Activated CD8-positive, alpha-beta T cell treated with anti-CD3 and anti-CD28 coated beads for 36 hours (primary cell): ENCODE measurements around the gene RNH1. TPM values are rescaled to one million over a fixed set of nuclear protein-coding genes. Genes with fewer than 3 reads are reported as not detected.

ENCODE experiments used
- ATAC-seq: fragments of 200-7000 bp; cut with Tn5 transposase; one replicate; pipeline ENCODE4 v1.10.0; 2021; ENCODE audit warnings: mild to moderate bottlenecking, moderate library complexity
- CTCF ChIA-PET: fragments of 350-600 bp; sonication (Branson Sonifier 250); formaldehyde crosslinking; loops from one replicate; lab custom pipeline; 2021; ENCODE audit warnings: antibody characterized with exemption; lab: Charles Lee
- POLR2A ChIA-PET: fragments of 350-600 bp; sonication (Branson Sonifier 250); formaldehyde crosslinking; loops from one replicate; lab custom pipeline; 2021; ENCODE audit warnings: antibody characterized with exemption; lab: Charles Lee
- DNase-seq: peaks from one replicate; pipeline ENCODE4 v3.0.0-alpha.2; 2020
- H3K27ac Mint-ChIP-seq: one replicate; pipeline ENCODE4 v1.8.0; 2021; ENCODE audit warnings: mild to moderate bottlenecking, mixed read lengths
- H3K27me3 Mint-ChIP-seq: one replicate; pipeline ENCODE4 v1.8.0; 2021; ENCODE audit warnings: mixed read lengths
- H3K36me3 Mint-ChIP-seq: one replicate; pipeline ENCODE4 v1.8.0; 2021; ENCODE audit warnings: low read depth, mixed read lengths
- H3K4me1 Mint-ChIP-seq: one replicate; pipeline ENCODE4 v1.8.0; 2021; ENCODE audit warnings: low read depth, mixed read lengths
- H3K4me3 Mint-ChIP-seq: one replicate; pipeline ENCODE4 v1.8.0; 2021; ENCODE audit warnings: mild to moderate bottlenecking, moderate library complexity, mixed read lengths
- H3K9me3 Mint-ChIP-seq: one replicate; pipeline ENCODE4 v1.8.0; 2021; ENCODE audit warnings: mixed read lengths
- intact Hi-C: fragments of 100-400 bp; cut with micrococcal nuclease; formaldehyde crosslinking; loops from one replicate; pipeline ENCODE4 v1.10.0; 2022
- total RNA-seq, 2 experiments: library from RNA; stranded (reverse); gene quantifications; one replicate each; pipeline ENCODE4 v1.2.3, GENCODE V29; 2021
- TF ChIP-seq, protein P1 (sequence below): fragments of 200-600 bp; IDR thresholded peaks from one replicate; pipeline ENCODE4 v1.8.0; 2022; ENCODE audit warnings: antibody characterized with exemption, mild to moderate bottlenecking

Gene RNH1
- 100 to 1,000 TPM; 105 to 110 TPM for total RNA-seq

- POLR2A ChIA-PET, result interaction anchor here (0.7 to 3.5 kb wide), 16 partner anchors 8 to 240 kb away, joined by 3 to 22 read pairs (median 3); partner anchors contain the start of genes PTDSS2, SIGIRR and TALDO1
These were observed at the start of gene RNH1 for GRCh38 chr11:506995-507726. TSS of gene RNH1 (minus strand) at chr11:507242. CDS start at chr11:502162, 5,080 bp downstream.

GRCh38 chr11:555780-556661, 49.0 kb upstream of the RNH1 start:
- peaks cover 2% of the 10 kb centered on the region for H3K27me3 Mint-ChIP-seq
- no peak overlapping the region for H3K27ac Mint-ChIP-seq
- POLR2A ChIA-PET, result interaction anchor here (0.6 to 1.8 kb wide), 5 partner anchors 15 to 172 kb away, joined by 3 to 6 read pairs (median 4); no protein-coding TSS in a partner anchor
- TF ChIP-seq, protein P1, sequence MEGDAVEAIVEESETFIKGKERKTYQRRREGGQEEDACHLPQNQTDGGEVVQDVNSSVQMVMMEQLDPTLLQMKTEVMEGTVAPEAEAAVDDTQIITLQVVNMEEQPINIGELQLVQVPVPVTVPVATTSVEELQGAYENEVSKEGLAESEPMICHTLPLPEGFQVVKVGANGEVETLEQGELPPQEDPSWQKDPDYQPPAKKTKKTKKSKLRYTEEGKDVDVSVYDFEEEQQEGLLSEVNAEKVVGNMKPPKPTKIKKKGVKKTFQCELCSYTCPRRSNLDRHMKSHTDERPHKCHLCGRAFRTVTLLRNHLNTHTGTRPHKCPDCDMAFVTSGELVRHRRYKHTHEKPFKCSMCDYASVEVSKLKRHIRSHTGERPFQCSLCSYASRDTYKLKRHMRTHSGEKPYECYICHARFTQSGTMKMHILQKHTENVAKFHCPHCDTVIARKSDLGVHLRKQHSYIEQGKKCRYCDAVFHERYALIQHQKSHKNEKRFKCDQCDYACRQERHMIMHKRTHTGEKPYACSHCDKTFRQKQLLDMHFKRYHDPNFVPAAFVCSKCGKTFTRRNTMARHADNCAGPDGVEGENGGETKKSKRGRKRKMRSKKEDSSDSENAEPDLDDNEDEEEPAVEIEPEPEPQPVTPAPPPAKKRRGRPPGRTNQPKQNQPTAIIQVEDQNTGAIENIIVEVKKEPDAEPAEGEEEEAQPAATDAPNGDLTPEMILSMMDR, result no peak
- intact Hi-C loops, result loop anchor here (5.0 kb wide), 1 partner anchor 171 kb away; no protein-coding TSS in a partner anchor
- H3K36me3 Mint-ChIP-seq, result no peaks in the 10 kb centered on the region
- CTCF ChIA-PET, result interaction anchor here (1.0 to 4.2 kb wide), 10 partner anchors 8 to 168 kb away, joined by 3 to 73 read pairs (median 6); partner anchors contain the start of genes HRAS and SCT
- ATAC-seq (no peak), DNase-seq (no peak)
- peaks cover 7% of the 10 kb centered on the region for H3K4me1 Mint-ChIP-seq
- H3K9me3 Mint-ChIP-seq, result no peaks in the 10 kb centered on the region
- H3K4me3 Mint-ChIP-seq, result peak overlapping the region; percentile 24

More at GRCh38 chr11:506995-507726, at the start of gene RNH1:
- CTCF ChIA-PET, result interaction anchor here (0.7 to 6.6 kb wide), 6 partner anchors 12 to 220 kb away, joined by 3 to 51 read pairs (median 4); no protein-coding TSS in a partner anchor
- TF ChIP-seq, protein P1, result no peak
- peaks cover 22% of the 10 kb centered on the region for H3K4me1 Mint-ChIP-seq
- DNase-seq (peak; percentile 99), ATAC-seq (peak; percentile 90)
- intact Hi-C loops, result no loop called here
- no peaks in the 10 kb centered on the region for H3K9me3 Mint-ChIP-seq
- H3K4me3 Mint-ChIP-seq, result peak within 1 kb of the TSS; percentile 94
- peaks cover 24% of the 10 kb centered on the region for H3K36me3 Mint-ChIP-seq
- no peaks in the 10 kb centered on the region for H3K27me3 Mint-ChIP-seq
- peak within 1 kb of the TSS; percentile 99 for H3K27ac Mint-ChIP-seq

DNA sequence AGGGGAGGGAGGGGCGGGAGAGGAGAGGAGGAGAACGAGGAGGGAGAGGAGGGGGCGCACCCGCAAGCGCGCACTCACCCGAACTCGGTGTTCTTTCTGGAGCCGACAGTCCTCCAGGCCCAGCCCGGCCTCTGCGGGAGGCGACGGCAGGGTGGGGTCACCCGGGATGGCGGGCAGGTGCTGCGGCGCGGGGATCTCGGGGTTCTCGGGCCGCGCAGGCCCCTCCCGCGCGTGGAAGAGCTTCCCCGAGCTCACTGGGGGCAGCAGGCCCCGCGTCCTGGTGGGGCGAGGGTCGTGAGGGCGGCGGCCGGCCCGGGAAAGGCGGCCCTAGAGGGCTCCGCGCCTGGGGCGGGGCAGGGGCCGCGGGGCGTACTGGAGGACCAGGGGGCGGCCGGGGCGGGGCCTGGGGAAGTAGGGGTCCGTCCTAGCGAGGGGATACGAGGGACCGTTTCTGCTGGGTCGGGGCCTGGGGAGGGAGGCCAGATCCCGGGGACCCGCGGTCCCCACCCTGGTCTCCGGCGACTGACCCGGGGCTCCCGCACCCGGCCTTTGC, 48.3 kb upstream of the RNH1 start:
- POLR2A ChIA-PET, result interaction anchor here (1.0 to 1.8 kb wide), 4 partner anchors 22 to 173 kb away, joined by 4 to 6 read pairs (median 4); no protein-coding TSS in a partner anchor
- peaks cover 2% of the 10 kb centered on the region for H3K27me3 Mint-ChIP-seq

More for the DNA sequence above, 48.3 kb upstream of the RNH1 start:
- TF ChIP-seq, protein P1, result no peak
- intact Hi-C loops, result loop anchor here (5.0 kb wide), 1 partner anchor 172 kb away; no protein-coding TSS in a partner anchor
- Mint-ChIP-seq H3K4me3 (no peak overlapping the region), H3K4me1 (peaks cover 7% of the 10 kb centered on the region), H3K36me3 (no peaks in the 10 kb centered on the region), H3K9me3 (no peaks in the 10 kb centered on the region), H3K27ac (no peak overlapping the region)
- DNase-seq, result no peak
- peak; percentile 14 for ATAC-seq
- CTCF ChIA-PET, result interaction anchor here (1.0 to 4.2 kb wide), 15 partner anchors 9 to 211 kb away, joined by 3 to 73 read pairs (median 4); partner anchors contain the start of genes HRAS and SCT
